Lower lobe of right lung (tissue), 2 donors: ENCODE measurements around the gene ZMYM2. TPM values are rescaled to one million over a fixed set of nuclear protein-coding genes. Genes with fewer than 3 reads are reported as not detected.
A peak's percentile ranks its signal among the peaks of the same experiment; 100 is the strongest.

Experiments
- ATAC-seq, 2 donors: fragments of 200-7000 bp; cut with Tn5 transposase; one replicate each; pipeline ENCODE4 v1.9.1; 2020 to 2022; ENCODE audit warnings: mild to moderate bottlenecking in 2 of 2, moderate library complexity in 2 of 2
- DNase-seq: peaks from one replicate; pipeline ENCODE4 v3.0.0-alpha.2; 2020
- H3K27ac ChIP-seq: fragments of 200-600 bp; one replicate; pipeline ENCODE4 v1.8.0; 2022
- H3K27me3 ChIP-seq: fragments of 200-600 bp; one replicate; pipeline ENCODE4 v1.8.0; 2022; ENCODE audit warnings: low read depth
- H3K36me3 ChIP-seq: fragments of 200-600 bp; one replicate; pipeline ENCODE4 v1.8.0; 2022; ENCODE audit warnings: mild to moderate bottlenecking
- H3K4me1 ChIP-seq: fragments of 200-600 bp; one replicate; pipeline ENCODE4 v1.8.0; 2022
- H3K4me3 ChIP-seq: fragments of 200-600 bp; one replicate; pipeline ENCODE4 v1.8.0; 2022; ENCODE audit warnings: mild to moderate bottlenecking
- H3K9me3 ChIP-seq: fragments of 200-600 bp; one replicate; pipeline ENCODE4 v1.8.0; 2022
- CTCF ChIP-seq: fragments of 200-600 bp; IDR thresholded peaks from one replicate; pipeline ENCODE4 v1.8.0; 2022; ENCODE audit warnings: antibody characterized with exemption, mild to moderate bottlenecking
- intact Hi-C: fragments of 100-400 bp; cut with DNase I; formaldehyde crosslinking; loops from one replicate; pipeline ENCODE4 v1.11.0; 2022
- total RNA-seq: library from RNA; stranded (reverse); fragmentation: NEBNext Ultra II Directional; extraction: Animal tissue kit (Norgen Biotek cat#: 25700); gene quantifications from one replicate; pipeline ENCODE4 v1.2.1, GENCODE V29; 2021
- donor health status: DM: no; HTN: yes; CAD: no; lungs with severe emphysema.

Gene ZMYM2
- total RNA-seq, 1 donor from 2014 or later, result 71.5 TPM

- Histone ChIP-seq H3K4me1 (no peaks in the 10 kb centered on the region), H3K36me3 (no peaks in the 10 kb centered on the region), H3K9me3 (no peaks in the 10 kb centered on the region), H3K4me3 (no peak overlapping the region), H3K27me3 (no peaks in the 10 kb centered on the region), H3K27ac (no peak overlapping the region)
- no peak for DNase-seq
- intact Hi-C loops, result no loop called here
- no peak for TF ChIP-seq CTCF
- no peak for ATAC-seq
Observed at GRCh38 chr13:19950374-19950773, 8.2 kb upstream of the ZMYM2 start.

GRCh38 chr13:19952850-19953249 lies 5.7 kb upstream of the ZMYM2 start:
- ATAC-seq, result no peak

GRCh38 chr13:19955873-19956559 lies 2.5 kb upstream of the ZMYM2 start:
- intact Hi-C loops, result no loop called here
- Histone ChIP-seq H3K27me3 (no peaks in the 10 kb centered on the region), H3K27ac (no peak overlapping the region), H3K9me3 (no peaks in the 10 kb centered on the region), H3K36me3 (no peaks in the 10 kb centered on the region), H3K4me1 (peaks cover 16% of the 10 kb centered on the region), H3K4me3 (no peak overlapping the region)
- no peak for TF ChIP-seq CTCF
- ATAC-seq (no peak), DNase-seq (no peak)

More at GRCh38 chr13:19952850-19953249, 5.7 kb upstream of the ZMYM2 start:
- H3K27me3 ChIP-seq, result no peaks in the 10 kb centered on the region
- H3K36me3 ChIP-seq, result no peaks in the 10 kb centered on the region
- H3K9me3 ChIP-seq, result no peaks in the 10 kb centered on the region
- DNase-seq, result no peak
- no peak overlapping the region for H3K27ac ChIP-seq
- no peak overlapping the region for H3K4me3 ChIP-seq
- H3K4me1 ChIP-seq, result no peaks in the 10 kb centered on the region
- intact Hi-C loops, result no loop called here
- no peak for TF ChIP-seq CTCF

- Histone ChIP-seq H3K27me3 (no peaks in the 10 kb centered on the region), H3K4me3 (peak overlapping the region; percentile 83), H3K36me3 (no peaks in the 10 kb centered on the region), H3K4me1 (peaks cover 32% of the 10 kb centered on the region), H3K9me3 (no peaks in the 10 kb centered on the region), H3K27ac (peak overlapping the region; percentile 98)
- DNase-seq, result peak; percentile 83
- peak; percentile 77 for TF ChIP-seq CTCF
- intact Hi-C loops, result no loop called here
- peak; percentile 34 to 40 for ATAC-seq
Observed at GRCh38 chr13:19957320-19958154, 990 bp upstream of the ZMYM2 start.

GRCh38 chr13:19959141-19959830 lies 759 bp downstream of the ZMYM2 start:
- intact Hi-C loops, result no loop called here

More at GRCh38 chr13:19959141-19959830, 759 bp downstream of the ZMYM2 start:
- H3K36me3 ChIP-seq, result peaks cover 3% of the 10 kb centered on the region
- ATAC-seq, result peak; percentile 20 to 34
- peak; percentile 78 for DNase-seq
- no peak for TF ChIP-seq CTCF
- no peaks in the 10 kb centered on the region for H3K9me3 ChIP-seq
- peak overlapping the region; percentile 98 for H3K27ac ChIP-seq
- peaks cover 45% of the 10 kb centered on the region for H3K4me1 ChIP-seq
- H3K4me3 ChIP-seq, result peak overlapping the region; percentile 83
- no peaks in the 10 kb centered on the region for H3K27me3 ChIP-seq
